Astrocyte (in vitro differentiated cells and primary cell): ENCODE data around the gene STK39.

Experiments used
- CTCF ChIP-seq: IDR thresholded peaks from 2 replicates; pipeline ENCODE4 v1.5.1; 2011; ENCODE audit warnings: low read depth, mild to moderate bottlenecking, inconsistent platforms, low read length, moderate library complexity; ENCODE audit not compliant: insufficient read depth
- EZH2 ChIP-seq: IDR thresholded peaks from 2 replicates; pipeline ENCODE4 v1.6.1; 2012; ENCODE audit warnings: mild to moderate bottlenecking, low read length, inconsistent platforms; ENCODE audit not compliant: insufficient read depth

- TF ChIP-seq CTCF: no peak
- TF ChIP-seq EZH2: no peak
Observed at GRCh38 chr2:168217920-168218319, 29.5 kb downstream of the STK39 start.
